Breast epithelium (tissue), 3 donors: ENCODE data around the gene CADPS2.

Experiments
- CTCF ChIP-seq, 3 donors: fragments of 450-650 bp; IDR thresholded peaks; one replicate each; pipeline ENCODE4 v1.5.1; 2016 to 2017; ENCODE audit warnings: antibody characterized with exemption in 3 of 3, mild to moderate bottlenecking in 3 of 3, moderate library complexity in 3 of 3
- POLR2A ChIP-seq: fragments of 450-650 bp; IDR thresholded peaks from one replicate; pipeline ENCODE4 v1.6.1; 2016; ENCODE audit warnings: antibody characterized with exemption, mild to moderate bottlenecking, moderate library complexity
- POLR2AphosphoS5 ChIP-seq, 3 donors: sonication (generic); formaldehyde crosslinking; IDR thresholded peaks; one replicate each; pipeline ENCODE4 v1.6.1; 2017; ENCODE audit warnings: antibody characterized with exemption in 3 of 3

GRCh38 chr7:122300956-122301833 is 585.1 kb downstream of the CADPS2 start:
- TF ChIP-seq POLR2AphosphoS5 (IDR thresholded peaks at IDR 0.05) (no peak), CTCF (IDR thresholded peaks at IDR 0.05) (no peak), POLR2A (no peak)
